IPS DF 4.7 (cell line): ENCODE results near the gene SMLR1.

ENCODE experiments used
- DNase-seq: peaks from one replicate; pipeline ENCODE4 v3.0.0-alpha.2; 2013; ENCODE audit warnings: low spot score; ENCODE audit errors: extremely low read depth

Gene SMLR1

DNA sequence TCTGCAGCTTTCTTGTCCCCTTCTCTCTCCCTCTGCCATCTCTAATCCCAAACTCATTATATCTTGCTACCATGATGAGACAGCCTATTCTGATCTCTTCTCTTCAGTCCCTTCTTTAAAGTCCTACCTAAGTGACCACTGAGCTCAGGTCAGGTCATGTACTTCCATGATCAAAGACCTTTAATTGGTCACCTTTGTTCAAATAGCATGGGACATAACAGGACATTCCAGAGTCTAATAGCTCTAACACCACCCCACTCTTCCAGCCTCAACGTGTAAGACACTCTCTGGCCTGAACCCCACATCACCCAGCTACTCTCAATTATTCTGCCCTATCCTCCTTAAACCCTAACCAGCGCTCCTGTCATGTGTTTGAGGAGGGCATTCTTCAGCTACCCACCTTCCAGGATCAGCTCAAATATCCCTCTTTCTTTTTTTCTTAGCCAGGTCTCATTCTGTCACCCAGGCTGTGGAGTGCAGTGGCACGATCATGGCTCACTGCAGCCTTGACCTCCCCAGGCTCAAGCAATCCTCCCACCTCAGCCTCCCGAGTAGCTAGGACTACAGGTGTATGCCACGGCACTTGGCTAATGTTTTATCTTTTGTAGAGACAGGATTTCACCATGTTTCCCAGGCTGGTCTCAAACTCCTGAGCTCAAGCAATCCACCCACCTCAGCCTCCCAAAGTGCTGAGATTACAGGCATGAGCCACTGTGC is 2.1 kb upstream of the SMLR1 start:
- no peak for DNase-seq

DNA sequence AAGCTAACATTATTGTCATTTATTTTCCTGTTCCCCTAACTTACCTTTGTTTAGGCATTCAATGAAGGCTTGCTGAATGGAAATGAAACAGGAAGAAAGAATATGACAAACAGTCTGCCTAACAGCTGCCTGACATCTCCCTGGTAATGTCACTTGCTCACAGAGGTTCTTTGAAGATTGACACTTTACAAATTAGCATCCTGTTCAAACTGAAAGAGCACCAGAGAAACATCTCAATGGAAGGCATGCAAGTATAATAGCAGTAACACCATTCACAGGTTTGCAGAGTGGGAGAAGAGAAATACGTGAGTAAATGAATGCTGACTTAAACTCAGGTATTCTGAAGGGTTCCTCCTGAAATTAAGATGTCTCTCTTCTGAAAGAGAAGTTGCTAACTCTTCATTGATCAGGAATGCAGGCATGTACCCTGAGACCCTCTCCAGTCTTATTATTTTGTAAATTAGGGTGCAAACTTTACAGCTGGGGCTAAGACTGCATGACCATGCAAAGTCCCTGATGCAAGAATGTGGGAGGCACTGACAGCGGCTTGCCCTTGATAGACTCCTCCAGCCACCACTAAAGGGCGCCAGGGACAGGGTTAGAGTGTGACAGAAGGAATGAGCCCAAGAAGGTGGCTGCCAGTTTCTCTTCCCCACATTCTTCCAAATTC is 1.3 kb upstream of the SMLR1 start:
- peak; percentile 51 for DNase-seq

DNA sequence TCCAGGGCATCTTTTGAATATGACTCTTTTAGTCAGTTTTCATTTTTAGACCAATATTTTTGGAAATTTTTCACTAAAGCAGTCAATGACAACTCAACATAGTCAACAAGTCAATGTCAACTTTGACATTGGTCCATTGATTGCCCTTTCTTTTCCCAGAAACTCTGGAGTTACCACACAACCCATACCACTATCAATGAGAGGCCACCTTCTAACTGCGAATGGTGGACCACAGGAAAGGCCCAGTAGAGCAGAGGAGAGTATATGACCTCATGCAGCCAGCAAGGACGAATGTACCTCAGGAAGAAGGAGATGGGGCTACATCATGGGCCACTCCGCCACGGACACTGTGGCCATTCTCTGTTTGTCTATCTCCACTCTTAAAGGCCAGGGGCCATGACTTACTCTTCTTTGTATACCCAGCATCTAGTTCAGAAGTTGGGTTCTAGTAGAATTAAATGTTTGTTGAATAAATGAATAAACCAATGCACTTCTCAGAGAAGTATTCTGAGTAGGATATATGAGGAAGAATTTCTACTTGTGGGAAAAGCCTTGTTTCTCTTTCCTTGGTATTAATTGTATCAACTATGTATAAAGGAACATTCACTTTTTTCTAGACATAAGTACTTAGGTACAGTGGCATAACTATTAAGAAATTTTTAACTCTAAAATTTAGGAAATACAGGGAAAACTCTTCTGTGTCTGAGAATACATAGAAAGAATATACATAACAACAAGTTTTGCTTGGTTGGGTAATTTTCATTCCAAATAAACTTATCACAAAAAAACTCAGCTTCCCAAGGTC is 562 bp upstream of the SMLR1 start:
- no peak for DNase-seq

DNA sequence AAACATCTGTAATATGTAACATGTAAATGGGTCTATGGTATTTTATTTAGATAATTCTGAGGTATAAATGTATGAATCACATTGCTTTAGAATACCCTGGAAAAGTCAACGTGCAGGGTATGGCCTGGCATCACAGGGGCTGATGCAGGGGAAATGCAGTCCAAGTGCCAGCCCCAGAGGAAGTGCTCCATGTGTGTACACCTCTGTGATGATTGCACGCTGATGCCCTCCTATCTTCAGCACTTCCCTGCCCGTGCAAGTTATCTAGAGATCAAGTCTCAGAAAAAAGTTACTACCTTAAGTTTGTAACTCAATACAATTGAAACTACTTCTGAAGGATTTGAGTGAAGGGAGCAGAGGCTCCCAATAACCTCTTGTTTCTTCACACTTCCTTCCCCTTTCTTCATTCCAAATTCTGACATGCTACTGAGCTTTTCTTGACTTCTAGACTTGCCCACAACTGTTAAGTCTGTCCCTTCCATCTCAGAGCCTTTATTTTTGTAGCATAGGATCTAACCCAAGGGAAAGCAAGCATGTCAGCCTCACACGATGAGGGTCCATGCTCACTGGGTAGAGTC is 2.2 kb downstream of the SMLR1 start:
- no peak for DNase-seq

DNA sequence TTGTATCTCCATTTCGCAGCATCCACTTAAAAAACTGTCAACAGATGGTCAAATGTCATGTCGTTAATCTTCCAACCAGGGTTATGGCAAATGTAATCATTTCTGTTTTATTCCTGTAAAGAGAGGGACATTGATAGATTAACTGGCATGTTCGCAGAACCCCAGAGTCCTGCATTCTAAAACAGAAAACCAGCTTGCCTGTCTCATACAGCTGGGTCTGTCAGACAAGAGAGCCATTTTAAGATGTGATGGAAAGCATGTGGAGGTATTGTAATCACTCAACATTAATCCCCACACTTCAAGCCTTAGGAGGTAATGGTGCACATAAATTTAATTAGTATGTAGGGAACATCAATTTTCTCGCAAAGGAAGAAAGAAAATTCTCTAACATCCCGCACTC is 4.4 kb downstream of the SMLR1 start:
- no peak for DNase-seq

DNA sequence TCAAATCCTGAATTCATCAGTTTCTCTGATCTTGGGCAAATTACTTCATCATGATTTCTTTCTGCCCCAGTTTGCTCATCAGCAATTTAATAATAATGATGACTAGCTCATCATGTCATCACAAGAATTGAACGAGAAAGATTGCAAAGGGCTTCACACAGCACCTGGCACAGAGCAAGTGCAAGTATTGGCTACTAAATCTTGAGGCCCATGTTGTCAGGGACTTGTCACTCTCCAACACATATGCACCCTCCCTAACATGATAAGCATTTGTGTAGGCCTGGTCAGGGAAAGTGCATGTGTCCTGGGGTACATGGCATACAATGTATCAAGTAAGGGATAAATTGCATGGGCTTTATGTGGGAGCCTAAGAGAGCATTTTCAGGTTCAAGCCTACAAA is 6.4 kb downstream of the SMLR1 start:
- DNase-seq = no peak

DNA sequence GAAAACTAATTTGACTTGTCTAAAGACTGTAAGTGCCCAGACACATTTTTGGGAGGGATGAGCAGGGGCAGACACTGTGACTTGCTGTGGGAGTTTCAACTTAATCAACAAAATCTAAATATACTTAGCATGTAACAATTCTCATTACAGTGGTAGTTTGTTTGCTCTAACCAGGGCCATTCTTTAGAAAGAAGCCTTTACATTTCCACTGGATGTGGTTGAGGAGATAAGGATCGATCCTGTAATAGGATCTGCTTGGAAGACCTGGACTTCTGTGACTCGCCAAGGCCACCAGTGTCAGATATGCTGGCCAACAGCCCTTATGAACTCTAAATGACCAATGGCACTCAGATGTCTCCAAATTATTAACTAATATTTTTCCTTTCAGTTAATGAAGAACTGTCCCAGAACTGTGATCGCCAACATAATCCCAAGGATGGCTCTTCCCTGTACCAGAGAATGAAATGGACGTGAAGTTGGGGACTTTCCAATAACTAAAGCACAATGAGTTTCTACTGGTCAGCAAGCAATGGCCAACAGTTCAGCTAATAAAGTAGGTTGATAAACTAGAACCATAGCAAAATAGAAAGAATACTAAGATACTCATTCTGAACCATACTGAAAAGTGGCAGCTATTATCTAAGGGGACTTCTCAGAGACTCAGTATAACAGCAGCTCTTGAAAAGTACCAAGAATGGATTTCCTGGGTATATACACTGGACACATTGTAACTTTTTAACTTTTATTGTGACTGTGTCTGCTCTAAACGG is 7.5 kb downstream of the SMLR1 start:
- no peak for DNase-seq

DNA sequence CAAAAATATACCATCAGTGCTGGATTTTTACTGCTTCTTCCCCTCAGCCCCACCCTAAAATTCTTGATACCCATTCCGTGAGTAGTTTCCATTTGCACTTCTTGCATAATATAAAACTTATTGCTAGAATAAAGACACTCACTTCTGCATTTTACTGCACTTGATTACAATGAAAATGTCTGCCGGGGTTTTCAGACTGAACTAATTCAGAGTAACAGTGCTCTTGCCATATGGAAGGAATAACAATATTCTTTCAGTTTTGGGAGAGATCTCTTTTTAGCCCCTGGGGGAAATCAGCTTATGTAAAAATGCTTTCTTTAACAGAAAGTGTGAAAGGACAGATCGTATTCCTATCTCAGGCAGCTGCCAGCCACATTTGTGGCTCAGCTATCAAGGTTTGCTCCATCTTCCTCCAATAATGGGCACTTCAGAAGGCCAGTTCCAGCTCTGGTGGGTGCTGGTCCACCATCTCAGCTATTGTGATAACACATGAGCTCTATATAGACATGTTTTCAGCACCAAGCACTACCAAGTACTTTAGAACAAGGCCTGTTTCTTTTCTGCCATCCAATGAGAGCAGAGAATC is 8.9 kb downstream of the SMLR1 start:
- no peak for DNase-seq

DNA sequence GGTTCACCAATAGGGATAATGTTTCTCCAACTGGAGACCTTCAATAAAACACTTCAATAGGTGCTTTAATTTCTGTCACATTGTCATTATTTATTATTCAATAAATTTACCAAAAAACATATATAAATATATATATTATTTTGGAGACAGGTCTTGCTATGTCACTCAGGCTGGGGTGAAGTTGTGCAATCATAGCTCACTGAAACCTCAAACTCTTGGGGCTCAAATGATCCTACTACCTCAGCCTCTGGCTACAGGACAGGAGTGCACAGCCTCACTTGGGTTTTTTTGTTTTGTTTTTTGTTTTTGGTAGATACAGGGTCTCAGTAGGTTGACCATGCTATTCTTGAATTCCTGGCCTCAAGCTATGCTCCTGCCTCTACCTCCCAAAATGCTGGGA is 9.9 kb downstream of the SMLR1 start:
- DNase-seq = no peak

DNA sequence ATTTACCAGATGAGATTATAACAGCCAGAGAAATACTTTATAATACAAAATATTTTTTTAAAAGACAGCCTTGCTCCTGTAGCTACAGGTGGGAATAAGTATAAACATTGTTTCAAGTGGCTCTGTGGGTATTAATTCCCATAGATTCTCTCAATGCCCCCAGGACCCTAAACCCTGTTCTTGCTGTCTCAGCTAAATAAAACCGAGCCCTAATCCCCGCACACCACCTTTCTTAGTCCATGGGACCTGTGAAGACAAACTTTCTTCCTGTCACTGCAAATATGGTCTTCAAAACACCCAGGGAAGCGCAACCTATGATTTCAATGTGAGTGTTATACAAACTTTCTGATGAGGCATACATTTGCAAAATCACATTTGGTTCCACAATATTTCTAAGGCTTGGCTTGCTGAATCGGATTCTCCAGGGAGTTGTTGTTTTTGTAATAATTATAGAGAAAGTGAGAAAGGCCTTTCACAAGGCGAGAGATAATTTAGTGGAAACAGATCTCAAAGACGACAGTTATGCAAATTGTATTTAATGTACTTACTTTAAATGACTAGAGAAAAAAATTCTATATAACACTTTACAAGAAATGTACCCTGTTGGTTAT is 11.1 kb downstream of the SMLR1 start:
- DNase-seq = no peak

DNA sequence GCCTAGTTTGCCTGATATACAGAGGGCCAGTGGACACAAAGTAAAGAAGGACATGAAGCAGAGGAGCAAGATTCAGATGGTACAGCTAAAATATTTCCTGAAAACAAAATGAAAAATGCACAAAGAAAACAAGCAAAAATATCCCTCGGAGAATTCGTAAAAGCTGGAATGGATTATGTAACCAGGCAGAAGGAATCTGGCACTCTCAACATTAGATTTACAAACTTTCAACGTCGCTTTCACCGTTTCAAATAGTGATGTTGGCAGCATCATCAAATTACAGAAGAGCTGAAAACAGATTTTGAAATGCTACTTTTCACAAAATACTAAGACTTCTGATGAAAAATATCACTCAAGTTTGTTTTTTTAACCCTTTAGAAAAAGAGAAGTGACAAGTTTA is 11.7 kb downstream of the SMLR1 start:
- DNase-seq = no peak

DNA sequence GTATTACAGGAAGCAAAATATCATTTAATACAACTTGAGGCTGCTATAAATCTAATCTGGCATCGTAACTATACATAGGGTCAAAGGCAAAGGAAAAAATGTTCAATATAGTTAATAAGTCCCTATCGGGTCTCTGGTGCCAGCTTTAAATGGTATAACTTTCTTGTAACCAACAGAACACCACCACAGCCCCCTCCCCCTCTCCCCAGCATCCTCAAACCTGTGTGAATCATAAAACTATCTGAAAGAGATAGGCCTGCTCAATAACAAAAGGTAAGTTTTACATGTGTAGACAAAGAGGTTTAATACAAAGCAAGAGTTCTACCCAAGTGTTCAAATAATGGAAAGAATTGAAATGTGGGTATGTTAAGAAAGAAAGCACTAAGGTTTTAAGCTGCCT is 12.2 kb downstream of the SMLR1 start:
- DNase-seq = no peak

DNA sequence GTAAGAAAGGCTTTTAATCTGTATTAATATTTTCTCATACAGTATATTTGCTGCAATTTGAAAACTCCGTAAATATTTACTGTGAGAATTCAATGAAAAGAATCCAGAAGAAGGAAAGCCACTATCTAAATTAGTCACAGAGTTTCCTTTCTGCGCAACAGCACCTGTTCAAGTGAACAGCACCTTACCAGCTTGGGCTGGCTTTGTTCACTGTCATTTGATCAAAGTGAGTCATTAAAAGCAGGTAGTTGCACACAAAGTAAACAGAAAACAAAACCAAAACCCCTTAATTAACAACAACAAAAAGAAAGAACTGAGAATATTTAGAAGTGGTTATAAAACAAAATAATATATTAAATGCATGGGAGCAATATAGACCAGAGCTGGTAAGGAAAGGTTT is 12.8 kb downstream of the SMLR1 start:
- DNase-seq = no peak

DNA sequence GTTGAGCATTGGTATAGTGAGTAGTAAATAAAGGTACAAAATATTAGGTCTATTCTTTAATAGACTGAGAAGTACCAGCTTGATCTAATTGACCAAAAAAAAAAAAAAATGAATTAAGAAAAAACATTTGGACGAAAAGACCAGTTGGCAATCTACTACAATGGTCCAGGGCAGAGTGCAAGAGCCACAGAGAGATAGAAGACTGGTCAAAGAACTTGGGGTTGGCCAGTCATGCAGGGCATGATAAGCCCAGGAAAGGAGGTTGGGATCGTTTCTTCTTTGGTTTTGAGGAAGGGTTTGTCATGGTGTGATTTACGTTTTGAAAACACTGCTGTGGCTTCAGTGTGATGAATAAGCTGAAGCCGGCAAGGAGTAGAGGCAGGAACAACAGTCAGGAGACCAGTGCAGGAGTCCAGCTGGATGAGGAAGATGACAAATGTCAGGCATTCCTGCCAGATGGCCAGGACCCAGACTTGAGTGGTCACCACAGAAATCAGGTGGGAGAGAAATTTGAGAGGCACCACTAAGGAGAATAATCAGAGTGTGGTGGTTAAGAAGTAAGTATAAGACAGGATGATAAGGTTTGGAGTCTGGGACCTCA is 14.0 kb downstream of the SMLR1 start:
- DNase-seq = no peak

DNA sequence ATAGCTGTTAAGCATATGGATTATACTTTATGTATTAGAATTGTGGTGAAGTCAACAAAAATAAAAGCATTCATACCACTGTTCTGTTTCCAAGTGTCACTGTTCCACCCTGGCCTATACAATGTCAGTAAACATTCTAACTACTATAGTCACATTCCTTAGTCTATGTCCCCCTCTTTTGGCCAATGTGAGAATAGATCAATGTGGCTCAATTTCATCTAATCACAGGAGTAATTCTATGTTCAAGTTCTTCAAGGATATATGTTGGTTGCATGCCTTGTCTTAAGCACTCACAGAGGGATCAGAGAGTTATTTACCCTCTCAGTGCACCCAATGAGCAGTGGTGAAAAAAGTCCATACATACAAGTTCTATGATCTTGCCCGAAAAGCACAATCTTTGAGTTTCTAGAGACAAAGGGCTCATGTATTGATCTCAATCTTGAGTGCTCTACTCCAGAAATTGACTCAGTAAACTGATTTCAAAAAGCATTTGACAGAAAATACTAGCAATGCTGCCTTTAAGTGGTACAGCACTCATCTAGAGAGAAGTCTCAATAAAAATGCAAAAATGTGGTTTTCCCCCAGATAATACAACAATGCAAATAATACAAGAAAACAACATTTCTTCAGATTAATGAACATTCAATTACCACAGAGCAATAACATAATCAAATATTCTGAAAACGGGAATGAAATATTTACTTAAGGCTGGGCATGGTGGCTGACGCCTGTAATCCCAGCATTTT is 16.5 kb downstream of the SMLR1 start:
- peak; percentile 28 for DNase-seq

DNA sequence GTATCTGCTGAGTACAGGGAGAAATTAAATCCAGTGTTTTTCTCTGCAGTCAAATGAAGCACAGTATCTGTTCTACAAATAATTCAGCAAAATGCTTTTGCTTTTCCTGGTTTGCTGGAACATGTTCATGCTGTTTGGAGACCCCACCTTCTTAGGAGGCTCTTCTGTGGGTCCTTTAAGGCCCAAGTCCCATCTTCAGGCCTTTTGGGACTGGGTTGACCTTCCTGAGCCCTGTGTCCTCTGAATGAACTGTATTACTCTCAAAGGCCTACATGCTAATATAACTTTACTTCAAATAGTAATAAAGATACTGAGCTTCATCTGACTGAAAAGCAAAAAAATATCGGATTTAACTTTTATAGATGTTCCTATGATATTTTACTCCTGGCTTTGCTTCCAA is 19.3 kb downstream of the SMLR1 start:
- no peak for DNase-seq

DNA sequence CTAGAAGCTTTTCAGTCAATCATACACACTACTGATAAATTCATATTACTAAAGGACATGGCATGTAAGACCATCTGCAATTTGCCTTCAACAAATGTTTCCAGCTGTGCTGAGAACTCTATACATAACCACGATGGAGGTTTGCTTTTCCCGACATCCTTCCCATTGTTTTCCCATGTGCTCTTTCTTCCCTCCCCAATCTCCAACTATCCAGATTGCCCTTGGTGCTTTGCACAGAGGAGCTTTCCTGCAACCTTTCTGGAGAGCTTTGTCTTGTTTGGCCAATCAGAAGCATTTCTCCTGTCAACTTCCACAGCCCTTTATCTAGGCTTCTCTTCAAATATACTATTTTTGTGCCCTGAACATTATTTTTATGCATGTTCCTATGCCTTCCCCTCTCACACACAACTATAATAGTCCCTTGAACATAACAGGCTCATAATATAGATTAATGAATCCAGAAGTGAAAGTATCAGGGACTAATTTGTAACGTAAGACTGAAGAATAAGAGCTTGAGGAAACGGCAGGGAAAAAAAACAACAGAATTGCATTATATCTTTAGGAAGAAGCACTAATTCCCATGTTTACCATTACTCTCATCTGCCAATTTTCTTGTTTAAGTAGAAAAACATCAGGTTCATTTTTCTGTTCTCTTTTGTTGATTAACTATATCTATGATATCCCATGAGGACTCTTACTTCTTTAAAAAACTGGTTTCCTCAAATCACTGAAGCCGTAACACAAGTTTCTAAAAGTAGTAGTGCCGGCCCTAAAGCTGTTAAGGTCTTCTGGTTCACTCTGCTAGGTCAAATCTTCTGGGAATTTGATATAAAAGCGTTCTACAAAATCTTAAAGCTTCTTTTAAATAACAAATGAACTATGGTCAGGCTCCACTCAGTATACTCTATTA is 20.1 kb downstream of the SMLR1 start:
- DNase-seq = no peak

DNA sequence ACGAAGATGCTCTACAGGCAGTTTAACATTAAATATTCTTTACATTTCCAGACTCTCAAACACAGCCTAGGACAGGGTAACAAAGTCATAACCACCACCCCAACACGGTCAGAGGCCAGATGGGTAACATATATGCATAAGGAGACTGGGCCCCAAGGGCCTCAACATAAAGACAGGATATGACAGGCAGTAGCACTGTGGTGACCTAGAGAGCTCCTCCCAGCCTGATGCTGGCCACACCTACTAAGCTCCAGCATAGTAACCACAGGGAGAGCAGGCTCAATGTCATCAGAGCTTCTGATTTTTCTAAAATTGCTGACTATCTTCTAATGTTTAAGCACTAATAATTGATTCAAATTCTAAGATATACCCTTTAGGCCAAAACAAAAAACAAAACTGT is 21.7 kb downstream of the SMLR1 start:
- no peak for DNase-seq
